AG04450 (cell line): ENCODE data around the gene METTL24. TPM values are rescaled to one million over a fixed set of nuclear protein-coding genes. Genes with fewer than 3 reads are reported as not detected.
"Not testable (repeated sequence)": the region's sequence is repeated elsewhere in the genome, so short reads cannot be mapped to it uniquely, and the experiment has no call there.

ENCODE experiments used
- CTCF ChIA-PET: fragments of 300-600, 350-600 bp; formaldehyde crosslinking; extraction: SDS; loops from one replicate; lab custom pipeline; 2022; ENCODE audit warnings: antibody characterized with exemption, inconsistent platforms; lab: Charles Lee
- POLR2A ChIA-PET: fragments of 350-600 bp; formaldehyde crosslinking; extraction: SDS; loops from one replicate; lab custom pipeline; 2021; ENCODE audit warnings: antibody characterized with exemption, inconsistent platforms; lab: Yijun Ruan, JAX
- DNase-seq: peaks from one replicate; pipeline ENCODE4 v3.0.0-alpha.2; 2011; ENCODE audit warnings: low read depth, low spot score
- H3K27ac ChIP-seq: one replicate; pipeline ENCODE4 v1.5.1; 2012; ENCODE audit warnings: low read depth, low read length, control low read depth
- H3K27me3 ChIP-seq: one replicate; pipeline ENCODE4 v1.6.0; 2012; ENCODE audit warnings: low read length; ENCODE audit not compliant: control insufficient read depth, insufficient read depth
- H3K4me3 ChIP-seq: 2 replicates; pipeline ENCODE4 v1.5.1; 2011; ENCODE audit warnings: mild to moderate bottlenecking, low read depth, low read length, control low read depth
- H3K9me3 ChIP-seq: 2 replicates; pipeline ENCODE4 v1.5.1; 2012; ENCODE audit warnings: low read length; ENCODE audit not compliant: control insufficient read depth, insufficient read depth
- polyA plus RNA-seq: library from polyadenylated mRNA; depleted of rRNA; stranded (reverse); fragments of >200 nt; gene quantifications from 2 replicates; pipeline ENCODE4 v1.2.3, GENCODE V29; 2011
- TF ChIP-seq, protein P1 (sequence below): IDR thresholded peaks from 2 replicates; pipeline ENCODE4 v1.5.1; 2011; ENCODE audit warnings: low read depth, low read length, control low read depth, inconsistent platforms

The METTL24 gene
- polyA plus RNA-seq, 1 experiment: not detected

DNA sequence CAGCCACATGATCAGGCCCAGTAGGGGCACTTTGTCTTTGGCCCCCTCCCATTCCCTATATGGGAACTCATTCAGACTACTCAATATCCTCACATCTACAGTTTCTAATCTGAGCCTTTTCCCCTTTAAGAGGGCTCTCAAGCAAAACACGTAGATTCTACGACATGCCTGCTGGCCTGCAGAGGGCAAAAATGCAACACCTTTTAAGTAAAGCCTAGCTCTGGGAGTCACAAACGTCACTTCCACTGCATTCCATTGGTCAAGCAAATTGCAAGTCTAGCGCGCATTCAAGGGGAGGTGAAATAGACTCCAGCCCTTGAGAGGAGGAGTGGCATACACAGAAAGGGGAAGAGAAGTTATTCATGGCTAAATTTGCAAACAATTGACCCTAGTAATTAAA is 107.3 kb downstream of the METTL24 start:
- no peaks in the 10 kb centered on the region for H3K9me3 ChIP-seq
- no peak overlapping the region for H3K4me3 ChIP-seq
- H3K27me3 ChIP-seq: no peaks in the 10 kb centered on the region
- TF ChIP-seq, protein P1, sequence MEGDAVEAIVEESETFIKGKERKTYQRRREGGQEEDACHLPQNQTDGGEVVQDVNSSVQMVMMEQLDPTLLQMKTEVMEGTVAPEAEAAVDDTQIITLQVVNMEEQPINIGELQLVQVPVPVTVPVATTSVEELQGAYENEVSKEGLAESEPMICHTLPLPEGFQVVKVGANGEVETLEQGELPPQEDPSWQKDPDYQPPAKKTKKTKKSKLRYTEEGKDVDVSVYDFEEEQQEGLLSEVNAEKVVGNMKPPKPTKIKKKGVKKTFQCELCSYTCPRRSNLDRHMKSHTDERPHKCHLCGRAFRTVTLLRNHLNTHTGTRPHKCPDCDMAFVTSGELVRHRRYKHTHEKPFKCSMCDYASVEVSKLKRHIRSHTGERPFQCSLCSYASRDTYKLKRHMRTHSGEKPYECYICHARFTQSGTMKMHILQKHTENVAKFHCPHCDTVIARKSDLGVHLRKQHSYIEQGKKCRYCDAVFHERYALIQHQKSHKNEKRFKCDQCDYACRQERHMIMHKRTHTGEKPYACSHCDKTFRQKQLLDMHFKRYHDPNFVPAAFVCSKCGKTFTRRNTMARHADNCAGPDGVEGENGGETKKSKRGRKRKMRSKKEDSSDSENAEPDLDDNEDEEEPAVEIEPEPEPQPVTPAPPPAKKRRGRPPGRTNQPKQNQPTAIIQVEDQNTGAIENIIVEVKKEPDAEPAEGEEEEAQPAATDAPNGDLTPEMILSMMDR: no peak
- DNase-seq: no peak
- H3K27ac ChIP-seq: no peak overlapping the region
- POLR2A ChIA-PET: no interaction called here
- CTCF ChIA-PET: no interaction called here

DNA sequence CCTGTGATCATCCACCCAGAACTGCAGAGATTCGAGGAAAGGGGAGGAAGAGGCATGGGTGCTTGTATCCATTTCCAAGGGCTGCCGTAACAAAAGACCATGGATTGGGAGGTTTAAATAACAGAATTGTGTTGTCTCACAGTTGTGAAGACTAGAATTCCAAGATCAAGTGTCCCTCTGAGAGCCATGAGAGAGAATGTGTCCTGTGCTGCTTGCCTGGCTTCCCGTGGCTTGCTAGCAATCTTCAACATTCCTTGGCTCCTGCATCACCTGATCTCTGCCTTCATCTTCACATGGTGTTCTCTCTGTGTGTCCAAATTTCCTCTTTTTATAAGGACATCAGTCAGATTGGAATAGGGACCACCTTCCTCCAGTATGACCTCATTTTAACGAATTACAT is 108.1 kb downstream of the METTL24 start:
- POLR2A ChIA-PET: no interaction called here
- DNase-seq: no peak
- H3K9me3 ChIP-seq: no peaks in the 10 kb centered on the region
- no peaks in the 10 kb centered on the region for H3K27me3 ChIP-seq
- no peak overlapping the region for H3K27ac ChIP-seq
- CTCF ChIA-PET: no interaction called here
- H3K4me3 ChIP-seq: no peak overlapping the region
- TF ChIP-seq, protein P1: no peak

DNA sequence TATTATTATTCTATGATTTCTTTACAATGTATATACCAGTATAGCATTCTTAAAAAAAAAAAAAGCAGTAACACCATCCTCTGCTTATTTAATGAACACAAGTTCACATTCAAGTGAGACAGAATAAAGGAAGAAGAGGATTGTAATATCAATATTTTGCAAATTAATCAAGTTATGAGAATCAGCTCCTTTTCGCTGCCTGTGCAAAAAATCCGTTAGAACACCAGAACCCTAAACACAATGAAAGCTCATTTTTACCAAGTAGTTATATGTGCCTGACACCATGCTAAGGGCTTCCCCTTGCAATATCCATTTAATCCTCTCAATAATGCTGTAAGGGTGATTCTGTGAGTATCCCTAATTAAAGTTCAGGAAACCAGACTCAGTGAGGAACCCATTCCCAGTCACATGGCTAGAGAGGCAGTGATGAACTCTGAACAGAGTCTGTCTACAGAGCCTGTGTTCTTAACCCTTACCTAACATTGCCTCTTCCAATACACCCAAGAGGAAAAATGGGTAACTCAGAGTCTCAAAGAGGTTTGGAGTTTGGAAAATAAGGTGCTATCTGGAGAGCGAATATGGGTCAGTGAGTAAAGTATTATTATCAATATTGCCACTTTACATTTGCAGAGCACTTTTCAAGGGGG is 111.1 kb downstream of the METTL24 start:
- DNase-seq: no peak
- no peaks in the 10 kb centered on the region for H3K9me3 ChIP-seq
- POLR2A ChIA-PET: no interaction called here

DNA sequence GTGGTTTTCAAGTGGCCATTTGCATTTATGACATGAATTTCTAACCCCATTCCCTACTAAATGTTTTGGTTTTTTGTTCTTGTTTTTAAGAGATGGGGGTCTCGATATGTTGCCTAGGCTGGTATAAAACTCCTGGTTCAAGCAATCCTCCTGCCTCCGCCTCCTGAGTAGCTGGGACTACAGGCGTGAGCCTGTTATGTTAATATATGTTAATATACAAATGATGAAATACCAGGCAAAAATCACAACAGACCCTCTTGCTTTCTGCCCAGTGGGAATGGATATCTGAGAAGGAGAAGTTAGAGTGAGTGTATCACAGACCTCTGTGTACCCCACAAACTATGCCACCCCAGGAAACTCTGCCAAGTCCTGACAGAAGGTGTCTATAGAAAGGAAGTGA is 111.8 kb downstream of the METTL24 start:
- Histone ChIP-seq H3K9me3 (no peaks in the 10 kb centered on the region), H3K27ac (no peak overlapping the region), H3K4me3 (no peak overlapping the region), H3K27me3 (no peaks in the 10 kb centered on the region)
- TF ChIP-seq, protein P1: no peak
- CTCF ChIA-PET: no interaction called here
- DNase-seq: no peak
- POLR2A ChIA-PET: no interaction called here

More for the DNA sequence above, 111.1 kb downstream of the METTL24 start:
- no peaks in the 10 kb centered on the region for H3K27me3 ChIP-seq
- no peak overlapping the region for H3K27ac ChIP-seq
- CTCF ChIA-PET: interaction anchor here (0.6 kb wide), 1 partner anchor 144 kb away, joined by 5 read pairs; no protein-coding TSS in a partner anchor
- H3K4me3 ChIP-seq: no peak overlapping the region
- TF ChIP-seq, protein P1: no peak

DNA sequence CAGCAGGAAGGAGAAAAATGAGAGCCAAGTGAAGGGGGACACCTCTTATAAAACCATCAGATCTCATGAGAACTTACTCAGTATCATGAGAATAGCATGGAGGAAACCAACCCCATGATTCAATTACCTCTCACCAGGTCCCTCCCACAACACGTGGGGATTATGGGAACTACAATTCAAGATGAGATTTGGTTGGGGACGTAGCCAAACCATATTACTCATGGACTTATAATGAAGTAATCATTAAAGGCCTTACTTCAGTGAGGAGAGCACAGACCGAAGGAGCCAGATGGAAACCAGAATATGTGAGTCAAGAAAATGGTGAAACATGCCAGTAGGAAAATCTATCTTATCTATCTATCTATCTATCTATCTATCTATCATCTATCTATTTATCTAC is 113.5 kb downstream of the METTL24 start:
- H3K27ac ChIP-seq, H3K4me3 ChIP-seq, H3K9me3 ChIP-seq, H3K27me3 ChIP-seq, DNase-seq, POLR2A ChIA-PET, CTCF ChIA-PET: not testable (repeated sequence)
